Rectal smooth muscle tissue (tissue), 1 donor: ENCODE data around the gene ITPR2.
"Not testable (repeated sequence)": the region's sequence is repeated elsewhere in the genome, so short reads cannot be mapped to it uniquely, and the experiment has no call there.

Experiments
- H3K27ac ChIP-seq: one replicate; pipeline ENCODE4 v1.7.0; 2013; ENCODE audit warnings: low read depth, low read length, inconsistent platforms
- H3K27me3 ChIP-seq: one replicate; pipeline ENCODE4 v1.7.0; 2013; ENCODE audit warnings: low read length; ENCODE audit not compliant: control insufficient read depth, insufficient read depth
- H3K36me3 ChIP-seq: one replicate; pipeline ENCODE4 v1.7.0; 2013; ENCODE audit warnings: low read length; ENCODE audit not compliant: control insufficient read depth, insufficient read depth
- H3K4me1 ChIP-seq: one replicate; pipeline ENCODE4 v1.7.0; 2013; ENCODE audit warnings: low read length; ENCODE audit not compliant: control insufficient read depth, insufficient read depth
- H3K4me3 ChIP-seq: one replicate; pipeline ENCODE4 v1.7.0; 2013; ENCODE audit warnings: low read length
- H3K9ac ChIP-seq: one replicate; pipeline ENCODE4 v1.7.0; 2013; ENCODE audit warnings: low read length

Gene ITPR2

GRCh38 chr12:26790645-26790994, 42.4 kb downstream of the ITPR2 start:
- Histone ChIP-seq H3K9ac (no peak overlapping the region), H3K4me3 (no peak overlapping the region), H3K27me3 (no peaks in the 10 kb centered on the region), H3K4me1 (peaks cover 26% of the 10 kb centered on the region), H3K27ac (peak overlapping the region; percentile 5), H3K36me3 (no peaks in the 10 kb centered on the region)

GRCh38 chr12:26789731-26790644, 43.0 kb downstream of the ITPR2 start:
- Histone ChIP-seq H3K9ac (no peak overlapping the region), H3K4me3 (no peak overlapping the region), H3K36me3 (no peaks in the 10 kb centered on the region), H3K4me1 (peaks cover 26% of the 10 kb centered on the region), H3K27ac (peak overlapping the region; percentile 24), H3K27me3 (no peaks in the 10 kb centered on the region)

DNA sequence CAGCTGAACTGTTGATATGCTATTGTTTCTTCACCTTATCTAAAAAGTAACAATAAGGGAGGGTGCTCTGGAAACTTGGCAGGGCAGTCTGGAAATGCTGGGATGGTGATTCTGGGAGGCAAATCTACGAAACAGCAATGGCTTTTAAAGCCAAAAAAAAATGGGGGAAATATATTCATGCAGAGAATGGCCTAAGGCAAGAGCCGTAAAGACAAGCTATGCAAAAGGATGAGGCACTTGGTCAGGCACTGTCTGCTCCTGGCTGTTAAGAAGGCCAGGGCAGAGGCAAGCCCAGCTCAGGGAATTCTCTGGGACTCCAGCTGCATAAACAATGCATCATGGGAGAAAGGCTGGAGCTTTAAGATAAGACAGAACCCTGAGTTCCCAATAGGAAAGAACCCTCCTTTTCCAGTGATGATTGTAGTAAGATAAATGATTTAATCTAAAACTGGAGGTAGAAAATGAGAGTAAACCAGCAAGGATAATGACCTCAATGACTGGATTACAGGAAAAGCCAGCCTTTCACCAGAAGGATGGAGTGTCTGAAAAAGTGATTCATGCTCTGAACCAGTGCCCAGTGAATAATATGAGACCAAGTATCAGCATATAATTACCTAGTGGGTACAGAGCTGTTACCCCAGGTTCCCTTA, 46.0 kb downstream of the ITPR2 start:
- Histone ChIP-seq H3K9ac (no peak overlapping the region), H3K4me1 (peaks cover 25% of the 10 kb centered on the region), H3K36me3 (no peaks in the 10 kb centered on the region), H3K4me3 (no peak overlapping the region), H3K27me3 (no peaks in the 10 kb centered on the region), H3K27ac (peak overlapping the region; percentile 72)

DNA sequence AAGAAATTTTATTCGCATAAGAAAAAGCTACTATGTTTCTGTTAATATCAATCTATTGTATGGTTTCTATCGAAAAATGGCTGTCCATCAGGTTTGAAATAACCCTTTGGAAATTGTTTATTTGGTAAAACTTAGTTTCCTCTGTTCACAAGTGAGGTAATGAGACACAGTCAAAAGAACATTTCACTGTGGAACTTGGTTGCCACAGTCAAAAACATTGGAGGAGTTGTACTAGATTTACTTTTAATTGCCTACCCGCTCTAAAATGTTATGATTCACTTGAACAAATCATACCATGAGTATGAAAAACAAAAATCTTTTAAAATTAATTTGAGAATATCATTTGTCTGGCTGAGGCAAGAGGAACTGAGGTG, 46.5 kb downstream of the ITPR2 start:
- Histone ChIP-seq H3K9ac (no peak overlapping the region), H3K4me1 (peaks cover 20% of the 10 kb centered on the region), H3K27me3 (no peaks in the 10 kb centered on the region), H3K4me3 (no peak overlapping the region), H3K27ac (peak overlapping the region; percentile 72), H3K36me3 (no peaks in the 10 kb centered on the region)

DNA sequence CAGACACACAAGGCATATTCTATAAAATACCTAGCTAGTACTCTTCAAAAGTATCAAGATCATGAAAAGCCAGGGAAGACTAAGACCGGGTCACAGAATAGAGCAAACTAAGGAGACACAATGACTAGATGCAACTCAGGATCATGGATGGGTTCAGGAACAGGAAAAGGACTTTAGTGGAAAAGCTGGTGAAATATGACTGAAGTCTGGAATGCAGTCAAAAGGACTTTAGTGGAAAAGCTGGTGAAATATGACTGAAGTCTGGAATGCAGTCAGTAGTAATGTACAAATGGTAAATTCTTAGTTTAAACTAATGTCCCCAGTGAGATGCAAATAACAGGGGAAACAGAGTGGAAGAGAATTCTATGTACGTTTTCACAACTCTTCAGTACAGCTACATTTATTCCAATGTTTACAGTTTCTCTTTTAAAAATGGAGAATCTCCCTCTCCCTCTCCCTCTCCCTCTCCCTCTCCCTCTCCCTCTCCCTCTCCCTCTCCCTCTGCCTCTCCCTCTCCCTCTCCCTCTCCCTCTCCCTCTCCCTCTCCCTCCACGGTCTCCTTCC, 49.1 kb downstream of the ITPR2 start:
- not testable (repeated sequence) for H3K27ac ChIP-seq, H3K36me3 ChIP-seq, H3K9ac ChIP-seq, H3K27me3 ChIP-seq, H3K4me1 ChIP-seq, H3K4me3 ChIP-seq

GRCh38 chr12:26783131-26783526, 49.9 kb downstream of the ITPR2 start:
- Histone ChIP-seq H3K27me3 (no peaks in the 10 kb centered on the region), H3K4me3 (no peak overlapping the region), H3K27ac (no peak overlapping the region), H3K4me1 (peaks cover 10% of the 10 kb centered on the region), H3K9ac (no peak overlapping the region), H3K36me3 (no peaks in the 10 kb centered on the region)

GRCh38 chr12:26782372-26783130, 50.4 kb downstream of the ITPR2 start:
- Histone ChIP-seq H3K4me1 (peaks cover 10% of the 10 kb centered on the region), H3K27me3 (no peaks in the 10 kb centered on the region), H3K27ac (no peak overlapping the region), H3K4me3 (no peak overlapping the region), H3K36me3 (no peaks in the 10 kb centered on the region), H3K9ac (no peak overlapping the region)

GRCh38 chr12:26780656-26781055, 52.3 kb downstream of the ITPR2 start:
- not testable (repeated sequence) for H3K27me3 ChIP-seq, H3K27ac ChIP-seq, H3K4me3 ChIP-seq, H3K9ac ChIP-seq, H3K4me1 ChIP-seq, H3K36me3 ChIP-seq

DNA sequence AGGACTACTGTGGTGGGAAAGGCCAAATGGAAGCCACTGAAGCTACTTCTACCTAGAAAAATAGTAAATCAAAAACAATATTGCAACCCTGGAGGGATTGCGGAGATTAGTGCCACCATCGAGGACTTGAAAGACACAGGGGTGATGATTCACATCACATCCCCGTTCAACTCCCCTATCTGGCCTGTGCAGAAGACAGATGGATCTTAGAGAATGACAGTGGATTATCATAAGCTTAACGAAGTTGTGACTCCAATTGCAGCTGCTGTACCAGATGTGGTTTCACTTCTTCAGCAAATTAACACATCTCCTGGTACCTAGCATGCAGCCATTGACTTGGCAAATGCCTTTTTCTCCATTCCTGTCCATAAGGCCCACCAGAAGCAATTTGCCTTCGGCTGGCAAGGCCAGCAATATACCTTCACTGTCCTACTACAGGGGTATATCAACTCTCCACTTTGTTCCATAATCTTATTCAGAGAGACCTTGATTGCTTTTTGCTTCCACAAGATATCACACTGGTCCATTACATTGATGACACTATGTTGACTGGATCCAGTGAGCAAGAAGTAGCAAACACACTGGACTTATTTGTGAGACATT, 54.7 kb downstream of the ITPR2 start:
- not testable (repeated sequence) for H3K4me3 ChIP-seq, H3K36me3 ChIP-seq, H3K4me1 ChIP-seq, H3K9ac ChIP-seq, H3K27me3 ChIP-seq, H3K27ac ChIP-seq

DNA sequence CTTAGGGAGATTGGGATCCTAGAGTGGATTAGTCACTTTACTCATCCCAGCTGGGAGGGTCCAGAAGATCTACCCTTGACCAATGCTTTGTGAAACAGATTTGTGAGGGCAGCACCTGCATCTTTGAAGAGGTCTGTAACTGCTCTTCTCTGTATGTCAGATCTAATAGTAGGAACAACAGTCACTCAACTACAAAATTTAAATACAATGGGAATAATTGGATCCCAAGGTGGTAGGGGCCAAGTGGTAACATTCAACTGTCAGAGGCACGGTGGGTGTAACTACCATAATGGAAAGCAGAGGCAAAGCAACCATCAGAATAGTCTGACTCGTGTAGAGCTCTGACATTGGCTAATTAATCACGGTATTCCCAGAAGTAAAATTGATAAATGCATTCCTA, 55.8 kb downstream of the ITPR2 start:
- Histone ChIP-seq H3K27ac (no peak overlapping the region), H3K27me3 (no peaks in the 10 kb centered on the region), H3K4me3 (no peak overlapping the region), H3K36me3 (no peaks in the 10 kb centered on the region), H3K9ac (no peak overlapping the region), H3K4me1 (no peaks in the 10 kb centered on the region)

- not testable (repeated sequence) for H3K27me3 ChIP-seq, H3K27ac ChIP-seq, H3K36me3 ChIP-seq, H3K4me3 ChIP-seq, H3K4me1 ChIP-seq, H3K9ac ChIP-seq
These were observed 57.0 kb downstream of the ITPR2 start for GRCh38 chr12:26775991-26776390.
